ENCODE measurements around the gene PLCL1.

The PLCL1 gene

DNA sequence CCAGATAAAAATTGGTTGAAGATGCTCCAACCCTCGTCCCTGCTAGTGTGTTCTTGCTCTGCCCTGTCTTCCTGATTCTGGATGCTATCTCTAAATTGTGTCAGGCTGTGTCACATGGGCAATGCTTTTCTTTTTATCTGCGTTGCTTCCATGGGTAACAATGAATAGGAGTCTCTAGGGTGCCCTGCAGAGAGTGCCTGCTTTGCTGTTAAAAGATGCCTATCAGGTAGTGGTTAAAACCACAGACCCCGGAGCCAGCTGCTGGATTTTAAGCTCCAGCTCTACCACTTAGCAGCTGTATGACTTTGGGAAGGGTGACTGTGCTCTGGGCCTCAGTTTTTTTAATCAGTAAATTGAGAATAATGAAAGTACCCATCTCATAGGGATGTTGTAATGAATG is 340.3 kb downstream of the PLCL1 start:
- DNase-seq (ENCODE audit: low read depth in 1 of 2, low spot score in 1 of 2) = no peak
- H3K4me3 ChIP-seq (replicated peaks; ENCODE audit: insufficient read depth, low read length) = no peak overlapping the region
- H3K27ac ChIP-seq (replicated peaks) = no peak overlapping the region
- no peaks in the 10 kb centered on the region for H3K27me3 ChIP-seq (ENCODE audit: insufficient read depth, poor library complexity, severe bottlenecking)
- TF ChIP-seq GABPA (IDR thresholded peaks at IDR 0.05; ENCODE audit: low read depth) = no peak
- TF ChIP-seq POLR2AphosphoS5 (IDR thresholded peaks at IDR 0.05; ENCODE audit: low read depth) = no peak
- TF ChIP-seq, protein P1, sequence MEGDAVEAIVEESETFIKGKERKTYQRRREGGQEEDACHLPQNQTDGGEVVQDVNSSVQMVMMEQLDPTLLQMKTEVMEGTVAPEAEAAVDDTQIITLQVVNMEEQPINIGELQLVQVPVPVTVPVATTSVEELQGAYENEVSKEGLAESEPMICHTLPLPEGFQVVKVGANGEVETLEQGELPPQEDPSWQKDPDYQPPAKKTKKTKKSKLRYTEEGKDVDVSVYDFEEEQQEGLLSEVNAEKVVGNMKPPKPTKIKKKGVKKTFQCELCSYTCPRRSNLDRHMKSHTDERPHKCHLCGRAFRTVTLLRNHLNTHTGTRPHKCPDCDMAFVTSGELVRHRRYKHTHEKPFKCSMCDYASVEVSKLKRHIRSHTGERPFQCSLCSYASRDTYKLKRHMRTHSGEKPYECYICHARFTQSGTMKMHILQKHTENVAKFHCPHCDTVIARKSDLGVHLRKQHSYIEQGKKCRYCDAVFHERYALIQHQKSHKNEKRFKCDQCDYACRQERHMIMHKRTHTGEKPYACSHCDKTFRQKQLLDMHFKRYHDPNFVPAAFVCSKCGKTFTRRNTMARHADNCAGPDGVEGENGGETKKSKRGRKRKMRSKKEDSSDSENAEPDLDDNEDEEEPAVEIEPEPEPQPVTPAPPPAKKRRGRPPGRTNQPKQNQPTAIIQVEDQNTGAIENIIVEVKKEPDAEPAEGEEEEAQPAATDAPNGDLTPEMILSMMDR (IDR thresholded peaks at IDR 0.05; ENCODE audit: insufficient read depth, low read length) = no peak
- TF ChIP-seq SPI1 (IDR thresholded peaks at IDR 0.05; ENCODE audit: borderline replicate concordance, low read depth) = no peak
- TF ChIP-seq, protein P2, sequence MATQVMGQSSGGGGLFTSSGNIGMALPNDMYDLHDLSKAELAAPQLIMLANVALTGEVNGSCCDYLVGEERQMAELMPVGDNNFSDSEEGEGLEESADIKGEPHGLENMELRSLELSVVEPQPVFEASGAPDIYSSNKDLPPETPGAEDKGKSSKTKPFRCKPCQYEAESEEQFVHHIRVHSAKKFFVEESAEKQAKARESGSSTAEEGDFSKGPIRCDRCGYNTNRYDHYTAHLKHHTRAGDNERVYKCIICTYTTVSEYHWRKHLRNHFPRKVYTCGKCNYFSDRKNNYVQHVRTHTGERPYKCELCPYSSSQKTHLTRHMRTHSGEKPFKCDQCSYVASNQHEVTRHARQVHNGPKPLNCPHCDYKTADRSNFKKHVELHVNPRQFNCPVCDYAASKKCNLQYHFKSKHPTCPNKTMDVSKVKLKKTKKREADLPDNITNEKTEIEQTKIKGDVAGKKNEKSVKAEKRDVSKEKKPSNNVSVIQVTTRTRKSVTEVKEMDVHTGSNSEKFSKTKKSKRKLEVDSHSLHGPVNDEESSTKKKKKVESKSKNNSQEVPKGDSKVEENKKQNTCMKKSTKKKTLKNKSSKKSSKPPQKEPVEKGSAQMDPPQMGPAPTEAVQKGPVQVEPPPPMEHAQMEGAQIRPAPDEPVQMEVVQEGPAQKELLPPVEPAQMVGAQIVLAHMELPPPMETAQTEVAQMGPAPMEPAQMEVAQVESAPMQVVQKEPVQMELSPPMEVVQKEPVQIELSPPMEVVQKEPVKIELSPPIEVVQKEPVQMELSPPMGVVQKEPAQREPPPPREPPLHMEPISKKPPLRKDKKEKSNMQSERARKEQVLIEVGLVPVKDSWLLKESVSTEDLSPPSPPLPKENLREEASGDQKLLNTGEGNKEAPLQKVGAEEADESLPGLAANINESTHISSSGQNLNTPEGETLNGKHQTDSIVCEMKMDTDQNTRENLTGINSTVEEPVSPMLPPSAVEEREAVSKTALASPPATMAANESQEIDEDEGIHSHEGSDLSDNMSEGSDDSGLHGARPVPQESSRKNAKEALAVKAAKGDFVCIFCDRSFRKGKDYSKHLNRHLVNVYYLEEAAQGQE (IDR thresholded peaks at IDR 0.05; ENCODE audit: insufficient replicate concordance, low read depth) = no peak

DNA sequence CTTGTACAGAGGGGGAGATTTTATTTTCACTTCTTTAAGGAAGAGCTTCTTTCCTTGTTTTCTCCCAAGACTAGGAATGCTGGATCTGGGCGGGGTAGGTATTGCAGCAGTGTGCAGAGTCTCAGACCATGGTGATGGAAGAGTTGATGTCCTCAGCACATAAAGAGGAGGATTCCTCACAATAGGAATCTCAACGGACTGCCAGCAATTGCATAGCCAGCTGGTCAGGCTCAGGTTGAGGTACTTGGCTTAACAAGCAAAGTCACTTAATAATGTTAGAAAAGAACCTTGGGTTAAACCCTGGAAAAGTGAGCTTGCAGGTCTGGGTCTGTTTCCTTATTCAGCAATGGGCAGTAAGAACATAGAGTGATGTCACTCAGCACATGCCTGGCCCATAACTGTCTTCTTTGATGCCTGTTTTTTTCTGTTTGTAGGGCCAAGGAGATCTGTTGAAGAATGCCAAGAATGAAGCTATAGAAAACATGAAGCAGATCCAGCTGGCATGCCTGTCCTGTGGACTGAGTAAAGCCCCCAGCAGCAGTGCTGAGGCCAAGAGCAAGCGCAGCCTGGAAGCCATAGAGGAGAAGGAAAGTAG is 342.1 kb downstream of the PLCL1 start:
- TF ChIP-seq, protein P2 (IDR thresholded peaks at IDR 0.05; ENCODE audit: insufficient replicate concordance, low read depth) = no peak
- TF ChIP-seq, protein P1 (IDR thresholded peaks at IDR 0.05; ENCODE audit: insufficient read depth, low read length) = no peak
- TF ChIP-seq POLR2AphosphoS5 (IDR thresholded peaks at IDR 0.05; ENCODE audit: low read depth) (no peak), GABPA (IDR thresholded peaks at IDR 0.05; ENCODE audit: low read depth) (no peak), SPI1 (IDR thresholded peaks at IDR 0.05; ENCODE audit: borderline replicate concordance, low read depth) (no peak)
- Histone ChIP-seq H3K27ac (replicated peaks) (no peak overlapping the region), H3K4me3 (replicated peaks; ENCODE audit: insufficient read depth, low read length) (no peak overlapping the region), H3K27me3 (ENCODE audit: insufficient read depth, poor library complexity, severe bottlenecking) (no peaks in the 10 kb centered on the region)
- DNase-seq (ENCODE audit: low read depth in 1 of 2, low spot score in 1 of 2) = no peak

DNA sequence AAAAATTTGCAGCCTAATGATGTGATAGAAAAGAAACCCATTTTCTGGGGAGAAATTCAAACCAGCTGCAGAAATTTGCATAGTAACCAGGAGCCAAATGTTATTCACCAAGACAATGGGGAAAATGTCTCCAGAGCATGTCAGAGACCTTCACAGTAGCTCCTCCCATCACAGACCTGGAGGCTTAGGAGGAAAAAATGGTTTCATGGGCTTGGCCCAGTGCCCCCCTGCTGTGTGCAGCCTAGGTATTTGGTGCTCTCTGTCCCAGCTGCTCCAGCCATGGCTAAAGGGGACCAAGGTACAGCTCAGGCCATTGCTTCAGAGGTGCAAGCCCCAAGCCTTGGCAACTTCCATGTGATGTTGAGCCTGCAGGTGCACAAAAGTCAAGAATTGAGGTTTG is 352.9 kb downstream of the PLCL1 start:
- H3K4me3 ChIP-seq (replicated peaks; ENCODE audit: insufficient read depth, low read length) = no peak overlapping the region
- TF ChIP-seq, protein P2 (IDR thresholded peaks at IDR 0.05; ENCODE audit: insufficient replicate concordance, low read depth) = no peak
- TF ChIP-seq POLR2AphosphoS5 (IDR thresholded peaks at IDR 0.05; ENCODE audit: low read depth) (no peak), GABPA (IDR thresholded peaks at IDR 0.05; ENCODE audit: low read depth) (no peak)
- H3K27ac ChIP-seq (replicated peaks) = no peak overlapping the region
- H3K27me3 ChIP-seq (ENCODE audit: insufficient read depth, poor library complexity, severe bottlenecking) = peaks cover 6% of the 10 kb centered on the region
- DNase-seq (ENCODE audit: low read depth in 1 of 2, low spot score in 1 of 2) = no peak

All from HL-60 (cell line).